CD4-positive, alpha-beta T cell (primary cell): ENCODE results near the gene ZNF564. TPM values are rescaled to one million over a fixed set of nuclear protein-coding genes. Genes with fewer than 3 reads are reported as not detected.

Source experiments
- ATAC-seq: fragments of 200-7000 bp; cut with Tn5 transposase; one replicate; pipeline ENCODE4 v1.10.0; 2022; ENCODE audit warnings: mild to moderate bottlenecking; ENCODE audit not compliant: poor library complexity
- CTCF ChIA-PET: fragments of 350-600 bp; sonication (Branson Sonifier 250); formaldehyde crosslinking; loops from one replicate; lab custom pipeline; 2021; ENCODE audit warnings: antibody characterized with exemption, inconsistent platforms; lab: Charles Lee
- POLR2A ChIA-PET: fragments of 350-600 bp; sonication (Branson Sonifier 250); formaldehyde crosslinking; loops from one replicate; lab custom pipeline; 2021; ENCODE audit warnings: antibody characterized with exemption, inconsistent platforms; lab: Charles Lee
- DNase-seq, 14 experiments: peaks; one replicate each; pipeline ENCODE4 v3.0.0-alpha.2; 2013 to 2020; ENCODE audit warnings: mixed read lengths in 2 of 14
- H3K27ac ChIP-seq, 2 donors: one replicate each; pipeline versions ENCODE4 v1.5.1 to v1.7.0; 2013; ENCODE audit warnings: low read length in 2 of 2, low read depth in 1 of 2, mild to moderate bottlenecking in 1 of 2
- H3K27me3 ChIP-seq, 2 experiments: 1 replicate in 1 of 2; 2 replicates in 1 of 2; pipeline versions ENCODE4 v1.6.1 to v1.7.0; 2013; ENCODE audit warnings: low read length in 2 of 2, control low read depth in 1 of 2, mild to moderate bottlenecking in 1 of 2, moderate library complexity in 1 of 2; ENCODE audit not compliant: insufficient read depth in 2 of 2, control insufficient read depth in 1 of 2
- H3K36me3 ChIP-seq: one replicate; pipeline ENCODE4 v1.6.1; 2013; ENCODE audit warnings: low read length, control low read depth; ENCODE audit not compliant: insufficient read depth
- H3K4me1 ChIP-seq: one replicate; pipeline ENCODE4 v1.6.1; 2013; ENCODE audit warnings: low read length, control low read depth; ENCODE audit not compliant: insufficient read depth
- H3K4me3 ChIP-seq: one replicate; pipeline ENCODE4 v1.5.1; 2013; ENCODE audit warnings: mild to moderate bottlenecking, low read length, moderate library complexity
- H3K9me3 ChIP-seq, 2 experiments: 1 replicate in 1 of 2; 2 replicates in 1 of 2; pipeline versions ENCODE4 v1.6.1 to v1.7.0; 2013; ENCODE audit warnings: low read length in 2 of 2, mild to moderate bottlenecking in 2 of 2, control low read depth in 1 of 2, moderate library complexity in 1 of 2; ENCODE audit not compliant: control insufficient read depth in 1 of 2, insufficient read depth in 1 of 2
- H3K27ac Mint-ChIP-seq: one replicate; pipeline ENCODE4 v1.8.0; 2020; ENCODE audit warnings: mixed read lengths
- H3K27me3 Mint-ChIP-seq: one replicate; pipeline ENCODE4 v1.8.0; 2021; ENCODE audit warnings: mixed read lengths
- H3K36me3 Mint-ChIP-seq: one replicate; pipeline ENCODE4 v1.8.0; 2021; ENCODE audit warnings: low read depth, mixed read lengths
- H3K4me1 Mint-ChIP-seq: one replicate; pipeline ENCODE4 v1.8.0; 2021; ENCODE audit warnings: low read depth, mixed read lengths
- H3K4me3 Mint-ChIP-seq: one replicate; pipeline ENCODE4 v1.8.0; 2020; ENCODE audit warnings: mild to moderate bottlenecking, mixed read lengths
- H3K9me3 Mint-ChIP-seq: one replicate; pipeline ENCODE4 v1.8.0; 2020; ENCODE audit warnings: mixed read lengths
- intact Hi-C, 2 experiments: fragments of 100-400 bp; cut with DNase I in 1 of 2; cut with micrococcal nuclease in 1 of 2; formaldehyde crosslinking; loops; one replicate each; pipeline versions ENCODE4 v1.15.1 to v1.9.0; 2023 to 2025; cut with DNase I, micrococcal nuclease
- total RNA-seq, 174 experiments: library from RNA in 2 of 174; stranded (reverse) in 2 of 174; gene quantifications; one replicate each; pipeline ENCODE4 v1.2.3 and lab custom pipeline; 2021 to 2026
- TF ChIP-seq, protein P1 (sequence below): fragments of 200-600 bp; IDR thresholded peaks from one replicate; pipeline ENCODE4 v1.8.0; 2022; ENCODE audit warnings: antibody characterized with exemption, mild to moderate bottlenecking

Gene ZNF564
- total RNA-seq, 2 experiments from 2014 or later, result 17.3 to 18.0 TPM

DNA sequence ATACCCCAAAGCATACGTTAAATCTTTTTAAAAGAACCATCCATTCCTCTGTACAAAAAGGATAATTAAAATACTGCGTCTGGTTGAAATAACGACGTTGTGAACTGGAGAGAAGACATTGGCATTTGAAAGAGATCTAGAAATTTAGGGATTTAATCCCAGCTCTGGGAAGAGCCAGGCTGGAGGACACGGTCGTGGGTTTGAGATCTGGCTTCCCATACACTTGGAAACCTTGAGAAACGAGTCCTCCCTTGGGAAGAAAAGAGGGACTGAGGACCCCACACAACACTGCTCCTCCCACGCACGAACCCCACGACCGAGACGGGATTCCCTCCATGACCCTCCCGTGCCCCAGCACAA lies 67.3 kb downstream of the ZNF564 start:
- DNase-seq (no peak), ATAC-seq (no peak)
- no peaks in the 10 kb centered on the region for H3K9me3 Mint-ChIP-seq
- peaks cover 37% of the 10 kb centered on the region for H3K4me1 Mint-ChIP-seq
- Histone ChIP-seq H3K9me3 (peaks cover 0 to 7% of the 10 kb centered on the region in 2 experiments), H3K27me3 (no peaks in the 10 kb centered on the region), H3K4me1 (peaks cover 39% of the 10 kb centered on the region), H3K27ac (peak overlapping the region in 1 of 2 donors; percentile 52), H3K36me3 (no peaks in the 10 kb centered on the region), H3K4me3 (peak overlapping the region; percentile 99)
- ChIA-PET POLR2A (interaction anchor here (2.5 to 2.6 kb wide), 2 partner anchors 12 to 151 kb away, joined by 13 to 17 read pairs; partner anchors contain the start of gene ZNF563), CTCF (interaction anchor here (2.6 kb wide), 1 partner anchor 11 kb away, joined by 20 read pairs; no protein-coding TSS in a partner anchor)
- no peaks in the 10 kb centered on the region for H3K27me3 Mint-ChIP-seq
- intact Hi-C loops, result loop anchor here (1.0 to 5.0 kb wide), 4 partner anchors 11 to 63 kb away; partner anchors contain the start of gene ZNF443 (in 2 of the 2)
- TF ChIP-seq, protein P1, sequence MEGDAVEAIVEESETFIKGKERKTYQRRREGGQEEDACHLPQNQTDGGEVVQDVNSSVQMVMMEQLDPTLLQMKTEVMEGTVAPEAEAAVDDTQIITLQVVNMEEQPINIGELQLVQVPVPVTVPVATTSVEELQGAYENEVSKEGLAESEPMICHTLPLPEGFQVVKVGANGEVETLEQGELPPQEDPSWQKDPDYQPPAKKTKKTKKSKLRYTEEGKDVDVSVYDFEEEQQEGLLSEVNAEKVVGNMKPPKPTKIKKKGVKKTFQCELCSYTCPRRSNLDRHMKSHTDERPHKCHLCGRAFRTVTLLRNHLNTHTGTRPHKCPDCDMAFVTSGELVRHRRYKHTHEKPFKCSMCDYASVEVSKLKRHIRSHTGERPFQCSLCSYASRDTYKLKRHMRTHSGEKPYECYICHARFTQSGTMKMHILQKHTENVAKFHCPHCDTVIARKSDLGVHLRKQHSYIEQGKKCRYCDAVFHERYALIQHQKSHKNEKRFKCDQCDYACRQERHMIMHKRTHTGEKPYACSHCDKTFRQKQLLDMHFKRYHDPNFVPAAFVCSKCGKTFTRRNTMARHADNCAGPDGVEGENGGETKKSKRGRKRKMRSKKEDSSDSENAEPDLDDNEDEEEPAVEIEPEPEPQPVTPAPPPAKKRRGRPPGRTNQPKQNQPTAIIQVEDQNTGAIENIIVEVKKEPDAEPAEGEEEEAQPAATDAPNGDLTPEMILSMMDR, result no peak
- peak overlapping the region; percentile 98 for H3K4me3 Mint-ChIP-seq
- H3K27ac Mint-ChIP-seq, result peak overlapping the region; percentile 97
- H3K36me3 Mint-ChIP-seq, result peaks cover 6% of the 10 kb centered on the region

DNA sequence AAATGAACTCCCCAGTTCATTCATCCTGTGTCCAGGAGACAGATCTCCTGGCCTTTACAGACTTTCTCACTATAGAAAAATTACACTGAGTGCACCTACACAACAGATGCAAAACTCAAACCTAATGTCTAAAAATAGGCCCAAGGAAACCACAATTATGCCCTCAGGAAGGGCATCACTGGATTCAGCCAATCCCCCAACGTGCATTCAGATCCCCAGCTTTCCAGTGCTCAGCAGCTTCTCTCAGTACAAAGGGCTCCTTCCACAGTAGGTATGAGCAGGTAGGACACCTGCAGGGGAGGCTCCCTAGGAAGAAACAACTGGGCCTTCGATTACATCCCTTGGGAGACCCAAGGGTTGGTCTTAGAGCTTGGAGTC lies 68.8 kb downstream of the ZNF564 start:
- TF ChIP-seq, protein P1, result no peak
- H3K9me3 Mint-ChIP-seq, result no peaks in the 10 kb centered on the region
- H3K4me1 Mint-ChIP-seq, result peaks cover 52% of the 10 kb centered on the region
- no peak for ATAC-seq
- DNase-seq, result no peak
- Histone ChIP-seq H3K4me1 (peaks cover 51% of the 10 kb centered on the region), H3K27me3 (no peaks in the 10 kb centered on the region), H3K27ac (no peak overlapping the region), H3K9me3 (peaks cover 0 to 7% of the 10 kb centered on the region in 2 experiments), H3K4me3 (no peak overlapping the region), H3K36me3 (no peaks in the 10 kb centered on the region)
- ChIA-PET CTCF (interaction anchor here (0.6 kb wide), 1 partner anchor 136 kb away, joined by 3 read pairs; no protein-coding TSS in a partner anchor), POLR2A (interaction anchor here (1.0 kb wide), 1 partner anchor 13 kb away, joined by 3 read pairs; no protein-coding TSS in a partner anchor)
- no peaks in the 10 kb centered on the region for H3K27me3 Mint-ChIP-seq
- intact Hi-C loops, result loop anchor here (5.0 kb wide), 2 partner anchors 40 to 65 kb away; partner anchors contain the start of gene ZNF443 (in 1 of the 2)
- H3K36me3 Mint-ChIP-seq, result peaks cover 6% of the 10 kb centered on the region
- H3K4me3 Mint-ChIP-seq, result peak overlapping the region; percentile 81
- peak overlapping the region; percentile 97 for H3K27ac Mint-ChIP-seq

DNA sequence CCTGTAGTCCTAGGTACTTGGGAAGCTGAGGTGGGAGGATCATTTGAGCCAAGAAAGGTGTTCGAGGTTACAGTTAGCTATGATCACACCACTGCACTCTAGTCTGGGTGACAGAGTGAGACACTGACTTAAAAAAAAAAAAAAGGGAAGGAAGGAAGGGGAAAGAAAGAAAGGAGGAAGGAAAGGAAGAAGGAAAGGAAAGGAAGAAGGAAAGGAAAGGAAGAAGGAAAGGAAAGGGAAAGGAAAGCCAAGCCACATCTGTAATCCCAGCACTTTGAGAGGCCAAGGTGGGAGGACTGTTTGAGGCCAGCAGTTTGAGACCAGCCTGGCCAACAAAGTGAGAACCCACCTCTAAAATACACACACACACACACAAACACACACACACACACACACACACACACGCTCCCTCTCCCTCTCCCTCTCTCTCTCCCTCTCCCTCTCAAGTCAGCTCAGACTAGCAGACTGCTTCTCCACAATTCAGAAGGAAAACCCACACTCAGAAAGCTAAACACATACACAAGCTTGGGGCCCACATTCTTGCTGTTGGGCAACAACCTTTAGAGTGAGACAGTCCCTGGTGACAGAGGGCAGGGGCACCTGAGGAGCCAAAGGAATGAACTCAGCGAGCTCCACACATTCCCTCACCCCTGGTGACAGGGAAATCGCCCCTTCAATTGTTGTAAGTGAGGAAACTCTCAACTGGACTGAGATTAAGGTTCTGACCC lies 69.3 kb downstream of the ZNF564 start:
- peaks cover 0 to 7% of the 10 kb centered on the region in 2 experiments for H3K9me3 ChIP-seq
- H3K4me3 Mint-ChIP-seq, result peak overlapping the region; percentile 84
- peaks cover 6% of the 10 kb centered on the region for H3K36me3 Mint-ChIP-seq
- peak overlapping the region; percentile 97 for H3K27ac Mint-ChIP-seq
- intact Hi-C loops, result loop anchor here (5.0 kb wide), 2 partner anchors 40 to 65 kb away; partner anchors contain the start of gene ZNF443 (in 1 of the 2)
- no peaks in the 10 kb centered on the region for H3K27me3 ChIP-seq
- no peaks in the 10 kb centered on the region for H3K36me3 ChIP-seq
- no peaks in the 10 kb centered on the region for H3K27me3 Mint-ChIP-seq
- ATAC-seq (no peak), DNase-seq (no peak)
- no peak overlapping the region for H3K4me3 ChIP-seq
- ChIA-PET POLR2A (no interaction called here), CTCF (no interaction called here)
- H3K4me1 ChIP-seq, result peaks cover 51% of the 10 kb centered on the region
- H3K4me1 Mint-ChIP-seq, result peaks cover 54% of the 10 kb centered on the region
- no peak overlapping the region for H3K27ac ChIP-seq
- H3K9me3 Mint-ChIP-seq, result no peaks in the 10 kb centered on the region
- TF ChIP-seq, protein P1, result no peak
